ENCODE measurements around the gene DDIT4. TPM values are rescaled to one million over a fixed set of nuclear protein-coding genes. Genes with fewer than 3 reads are reported as not detected.

The DDIT4 gene
- total RNA-seq, 1 experiment from 2014 or later = 326 TPM

GRCh38 chr10:72241691-72242252 lies 32.0 kb upstream of the DDIT4 start:
- no peak for DNase-seq
- intact Hi-C loops (cut with micrococcal nuclease; ENCODE audit: unreplicated experiment) = no loop called here
- Mint-ChIP-seq H3K27me3 (ENCODE audit: unreplicated experiment) (no peaks in the 10 kb centered on the region), H3K4me1 (ENCODE audit: low read depth, unreplicated experiment) (peaks cover 59% of the 10 kb centered on the region), H3K36me3 (ENCODE audit: insufficient read depth, unreplicated experiment) (peaks cover 41% of the 10 kb centered on the region), H3K9me3 (ENCODE audit: low read depth, unreplicated experiment) (no peaks in the 10 kb centered on the region), H3K4me3 (ENCODE audit: low read depth, unreplicated experiment) (no peak overlapping the region), H3K27ac (ENCODE audit: unreplicated experiment) (no peak overlapping the region)
- no TSS peak for BruUV-seq (replicated peaks)
- no peak for TF ChIP-seq CTCF (IDR thresholded peaks at IDR 0.05; ENCODE audit: unreplicated experiment)
- CTCF ChIA-PET = interaction anchor here (0.6 to 1.2 kb wide), 2 partner anchors 96 to 124 kb away, joined by 3 read pairs; no protein-coding TSS in a partner anchor

- no TSS peak for BruUV-seq (replicated peaks)
- DNase-seq = no peak
- H3K4me3 Mint-ChIP-seq (ENCODE audit: low read depth, unreplicated experiment) = peak overlapping the region; percentile 16
These were observed 31.0 kb upstream of the DDIT4 start for GRCh38 chr10:72242675-72243074.

GRCh38 chr10:72243822-72244437 lies 29.8 kb upstream of the DDIT4 start:
- CTCF ChIA-PET = no interaction called here
- Mint-ChIP-seq H3K27me3 (ENCODE audit: unreplicated experiment) (no peaks in the 10 kb centered on the region), H3K27ac (ENCODE audit: unreplicated experiment) (peak overlapping the region; percentile 95), H3K4me3 (ENCODE audit: low read depth, unreplicated experiment) (peak overlapping the region; percentile 13), H3K36me3 (ENCODE audit: insufficient read depth, unreplicated experiment) (peaks cover 35% of the 10 kb centered on the region), H3K4me1 (ENCODE audit: low read depth, unreplicated experiment) (peaks cover 73% of the 10 kb centered on the region), H3K9me3 (ENCODE audit: low read depth, unreplicated experiment) (no peaks in the 10 kb centered on the region)
- intact Hi-C loops (cut with micrococcal nuclease; ENCODE audit: unreplicated experiment) = loop anchor here (2.0 kb wide), 2 partner anchors 29 to 93 kb away; partner anchors contain the start of gene DDIT4
- peak; percentile 72 for DNase-seq
- TF ChIP-seq CTCF (IDR thresholded peaks at IDR 0.05; ENCODE audit: unreplicated experiment) = peak; percentile 59
- no TSS peak for BruUV-seq (replicated peaks)

More at GRCh38 chr10:72242675-72243074, 31.0 kb upstream of the DDIT4 start:
- Mint-ChIP-seq H3K27me3 (ENCODE audit: unreplicated experiment) (no peaks in the 10 kb centered on the region), H3K4me1 (ENCODE audit: low read depth, unreplicated experiment) (peaks cover 60% of the 10 kb centered on the region), H3K9me3 (ENCODE audit: low read depth, unreplicated experiment) (no peaks in the 10 kb centered on the region), H3K36me3 (ENCODE audit: insufficient read depth, unreplicated experiment) (peaks cover 32% of the 10 kb centered on the region), H3K27ac (ENCODE audit: unreplicated experiment) (peak overlapping the region; percentile 95)
- CTCF ChIA-PET = interaction anchor here (1.2 kb wide), 1 partner anchor 95 kb away, joined by 3 read pairs; no protein-coding TSS in a partner anchor
- intact Hi-C loops (cut with micrococcal nuclease; ENCODE audit: unreplicated experiment) = no loop called here
- TF ChIP-seq CTCF (IDR thresholded peaks at IDR 0.05; ENCODE audit: unreplicated experiment) = no peak

- no TSS peak for BruUV-seq (replicated peaks)
- intact Hi-C loops (cut with micrococcal nuclease; ENCODE audit: unreplicated experiment) = loop anchor here (2.0 kb wide), 2 partner anchors 28 to 92 kb away; partner anchors contain the start of gene DDIT4
- peak overlapping the region; percentile 13 for H3K4me3 Mint-ChIP-seq (ENCODE audit: low read depth, unreplicated experiment)
- DNase-seq = no peak
- TF ChIP-seq CTCF (IDR thresholded peaks at IDR 0.05; ENCODE audit: unreplicated experiment) = no peak
- H3K36me3 Mint-ChIP-seq (ENCODE audit: insufficient read depth, unreplicated experiment) = peaks cover 37% of the 10 kb centered on the region
- peaks cover 75% of the 10 kb centered on the region for H3K4me1 Mint-ChIP-seq (ENCODE audit: low read depth, unreplicated experiment)
- peak overlapping the region; percentile 95 for H3K27ac Mint-ChIP-seq (ENCODE audit: unreplicated experiment)
- H3K9me3 Mint-ChIP-seq (ENCODE audit: low read depth, unreplicated experiment) = no peaks in the 10 kb centered on the region
- CTCF ChIA-PET = no interaction called here
- H3K27me3 Mint-ChIP-seq (ENCODE audit: unreplicated experiment) = no peaks in the 10 kb centered on the region
These were observed 29.1 kb upstream of the DDIT4 start for GRCh38 chr10:72244573-72245038.
